BJ (cell line): ENCODE results near the gene TLR6. TPM values are rescaled to one million over a fixed set of nuclear protein-coding genes. Genes with fewer than 3 reads are reported as not detected.

ENCODE experiments used
- CTCF ChIA-PET: fragments of 350-600 bp; formaldehyde crosslinking; extraction: SDS; loops from one replicate; lab custom pipeline; 2021; ENCODE audit warnings: antibody characterized with exemption, inconsistent platforms; lab: Yijun Ruan, JAX
- POLR2A ChIA-PET: fragments of 300-600 bp; sonication (Branson Sonifier 250); formaldehyde crosslinking; extraction: SDS; loops from one replicate; lab custom pipeline; 2021; ENCODE audit warnings: antibody characterized with exemption; lab: Charles Lee
- DNase-seq: peaks from one replicate; pipeline ENCODE4 v3.0.0-alpha.2; 2011; ENCODE audit warnings: low read depth
- H3K27me3 ChIP-seq: 2 replicates; pipeline ENCODE4 v1.6.0; 2011; ENCODE audit warnings: low read length; ENCODE audit not compliant: control insufficient read depth, insufficient read depth
- H3K36me3 ChIP-seq: 2 replicates; pipeline ENCODE4 v1.5.1; 2011; ENCODE audit warnings: low read length; ENCODE audit not compliant: control insufficient read depth, insufficient read depth
- H3K4me3 ChIP-seq: 2 replicates; pipeline ENCODE4 v1.5.1; 2011; ENCODE audit warnings: low read depth, mild to moderate bottlenecking, control low read depth, low read length
- CTCF ChIP-seq: IDR thresholded peaks from 2 replicates; pipeline ENCODE4 v1.5.1; 2011; ENCODE audit warnings: low read depth, mild to moderate bottlenecking, control low read depth, inconsistent platforms, low read length, moderate library complexity; ENCODE audit not compliant: insufficient read depth
- polyA plus RNA-seq: library from polyadenylated mRNA; depleted of rRNA; stranded (reverse); fragments of >200 nt; gene quantifications from 2 replicates; pipeline ENCODE4 v1.2.3, GENCODE V29; 2011

TLR6 gene
- polyA plus RNA-seq, 1 experiment = 0.27 TPM

- H3K27me3 ChIP-seq = 0 out of 2 replicates have a peak, but pooled peaks cover 1% of the 10 kb centered on the region
- no peaks in the 10 kb centered on the region for H3K36me3 ChIP-seq
- ChIA-PET CTCF (no interaction called here), POLR2A (no interaction called here)
- no peak for DNase-seq
- TF ChIP-seq CTCF = no peak
- H3K4me3 ChIP-seq = no peak overlapping the region
Observed at GRCh38 chr4:38846015-38846414, 10.6 kb downstream of the TLR6 start.

- no peak overlapping the region for H3K4me3 ChIP-seq
- no peak for DNase-seq
- no peak for TF ChIP-seq CTCF
- CTCF ChIA-PET = interaction anchor here (0.6 to 2.3 kb wide), 4 partner anchors 11 to 60 kb away, joined by 3 to 8 read pairs (median 5); partner anchors contain the start of gene TLR10
- no peaks in the 10 kb centered on the region for H3K36me3 ChIP-seq
- H3K27me3 ChIP-seq = 0 out of 2 replicates have a peak, but pooled peaks cover 1% of the 10 kb centered on the region
- POLR2A ChIA-PET = no interaction called here
Observed at GRCh38 chr4:38842994-38843393, 13.6 kb downstream of the TLR6 start.

- POLR2A ChIA-PET = no interaction called here
- H3K36me3 ChIP-seq = no peaks in the 10 kb centered on the region
- no peak overlapping the region for H3K4me3 ChIP-seq
- TF ChIP-seq CTCF = no peak
- 0 out of 2 replicates have a peak, but pooled peaks cover under 1% of the 10 kb centered on the region for H3K27me3 ChIP-seq
- CTCF ChIA-PET = no interaction called here
- no peak for DNase-seq
Observed at GRCh38 chr4:38837849-38838248, 18.8 kb downstream of the TLR6 start.

- ChIA-PET POLR2A (no interaction called here), CTCF (no interaction called here)
- DNase-seq = no peak
- no peaks in the 10 kb centered on the region for H3K36me3 ChIP-seq
- H3K4me3 ChIP-seq = no peak overlapping the region
- H3K27me3 ChIP-seq = no peaks in the 10 kb centered on the region
- no peak for TF ChIP-seq CTCF
Observed at GRCh38 chr4:38837334-38837733, 19.3 kb downstream of the TLR6 start.

- CTCF ChIA-PET = no interaction called here
- DNase-seq = no peak
- no peaks in the 10 kb centered on the region for H3K27me3 ChIP-seq
- H3K4me3 ChIP-seq = no peak overlapping the region
- POLR2A ChIA-PET = interaction anchor here (0.6 kb wide), 1 partner anchor 25 kb away, joined by 3 read pairs; no protein-coding TSS in a partner anchor
- no peaks in the 10 kb centered on the region for H3K36me3 ChIP-seq
- TF ChIP-seq CTCF = no peak
Observed at GRCh38 chr4:38834570-38834969, 22.0 kb downstream of the TLR6 start.
